Fibroblast of the aortic adventitia (primary cell): ENCODE measurements around the gene NPHP4. TPM values are rescaled to one million over a fixed set of nuclear protein-coding genes. Genes with fewer than 3 reads are reported as not detected.

Experiments
- DNase-seq: peaks from one replicate; pipeline ENCODE4 v3.0.0-alpha.2; 2010; ENCODE audit warnings: low read depth
- H3K4me3 ChIP-seq: 2 replicates; pipeline ENCODE4 v1.5.1; 2011; ENCODE audit warnings: low read depth, mild to moderate bottlenecking, control low read depth, low read length, moderate library complexity
- total RNA-seq: library from RNA; depleted of rRNA; stranded (reverse); fragments of >200 nt; gene quantifications from 2 replicates; pipeline ENCODE4 v1.2.3, GENCODE V29; 2012; ENCODE audit warnings: low replicate concordance
- TF ChIP-seq, protein P1 (sequence below): IDR thresholded peaks from 2 replicates; pipeline ENCODE4 v1.5.1; 2011; ENCODE audit warnings: mild to moderate bottlenecking, low read length, control low read depth, inconsistent platforms; ENCODE audit not compliant: insufficient read depth

Gene NPHP4
- total RNA-seq, 1 donor: 6.9 TPM

DNA sequence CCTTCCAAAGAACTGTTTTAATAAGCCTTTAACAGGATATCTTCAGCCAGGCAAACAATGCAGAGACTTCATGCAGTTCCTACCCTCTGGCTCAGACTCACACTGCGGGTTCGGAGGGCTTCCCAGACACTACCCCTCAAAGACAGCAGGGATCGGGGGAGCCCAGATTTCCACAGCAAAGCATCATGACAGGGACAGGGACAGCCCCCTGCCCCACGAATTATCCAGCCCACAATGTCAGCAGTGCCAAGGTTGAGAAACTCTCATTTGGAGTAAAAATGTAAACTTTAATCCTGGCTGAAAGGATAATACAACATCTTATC lies 20.1 kb downstream of the NPHP4 start:
- DNase-seq: no peak
- no peak overlapping the region for H3K4me3 ChIP-seq
- TF ChIP-seq, protein P1, sequence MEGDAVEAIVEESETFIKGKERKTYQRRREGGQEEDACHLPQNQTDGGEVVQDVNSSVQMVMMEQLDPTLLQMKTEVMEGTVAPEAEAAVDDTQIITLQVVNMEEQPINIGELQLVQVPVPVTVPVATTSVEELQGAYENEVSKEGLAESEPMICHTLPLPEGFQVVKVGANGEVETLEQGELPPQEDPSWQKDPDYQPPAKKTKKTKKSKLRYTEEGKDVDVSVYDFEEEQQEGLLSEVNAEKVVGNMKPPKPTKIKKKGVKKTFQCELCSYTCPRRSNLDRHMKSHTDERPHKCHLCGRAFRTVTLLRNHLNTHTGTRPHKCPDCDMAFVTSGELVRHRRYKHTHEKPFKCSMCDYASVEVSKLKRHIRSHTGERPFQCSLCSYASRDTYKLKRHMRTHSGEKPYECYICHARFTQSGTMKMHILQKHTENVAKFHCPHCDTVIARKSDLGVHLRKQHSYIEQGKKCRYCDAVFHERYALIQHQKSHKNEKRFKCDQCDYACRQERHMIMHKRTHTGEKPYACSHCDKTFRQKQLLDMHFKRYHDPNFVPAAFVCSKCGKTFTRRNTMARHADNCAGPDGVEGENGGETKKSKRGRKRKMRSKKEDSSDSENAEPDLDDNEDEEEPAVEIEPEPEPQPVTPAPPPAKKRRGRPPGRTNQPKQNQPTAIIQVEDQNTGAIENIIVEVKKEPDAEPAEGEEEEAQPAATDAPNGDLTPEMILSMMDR: no peak

DNA sequence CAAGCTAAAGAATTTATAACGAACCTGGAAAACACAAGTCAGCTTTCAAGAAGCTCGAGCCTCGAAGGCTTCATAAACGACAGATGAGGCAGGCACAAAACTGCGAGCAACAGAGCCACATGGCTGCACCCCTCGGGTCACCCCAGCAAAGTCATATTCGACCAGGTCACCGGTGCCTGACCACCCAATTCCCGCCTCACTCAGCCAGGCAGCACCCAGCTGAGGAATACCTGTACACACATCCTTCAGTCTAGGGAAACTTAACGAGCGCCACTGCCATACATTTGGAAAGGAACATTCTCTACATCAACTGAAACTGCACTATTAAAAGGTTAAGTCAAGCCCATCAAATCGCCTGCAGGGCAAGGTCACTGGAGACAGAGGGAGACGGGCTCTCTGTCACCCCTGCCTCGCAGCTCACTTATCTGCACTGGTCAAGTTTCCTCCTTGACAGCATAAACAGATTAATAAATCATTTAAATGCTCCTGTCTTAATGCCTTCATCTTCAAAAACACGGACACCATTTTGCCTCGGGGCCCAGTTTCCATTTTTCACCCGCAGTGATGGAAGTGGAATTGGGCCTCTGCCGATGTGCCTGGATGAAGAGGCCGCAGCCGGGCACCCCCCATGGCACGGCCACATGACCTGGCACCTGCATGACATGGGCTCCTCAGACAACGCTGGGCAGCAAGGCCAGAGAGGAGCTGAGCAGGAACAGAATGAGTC lies 20.6 kb downstream of the NPHP4 start:
- DNase-seq: no peak
- TF ChIP-seq, protein P1: no peak
- H3K4me3 ChIP-seq: no peak overlapping the region

DNA sequence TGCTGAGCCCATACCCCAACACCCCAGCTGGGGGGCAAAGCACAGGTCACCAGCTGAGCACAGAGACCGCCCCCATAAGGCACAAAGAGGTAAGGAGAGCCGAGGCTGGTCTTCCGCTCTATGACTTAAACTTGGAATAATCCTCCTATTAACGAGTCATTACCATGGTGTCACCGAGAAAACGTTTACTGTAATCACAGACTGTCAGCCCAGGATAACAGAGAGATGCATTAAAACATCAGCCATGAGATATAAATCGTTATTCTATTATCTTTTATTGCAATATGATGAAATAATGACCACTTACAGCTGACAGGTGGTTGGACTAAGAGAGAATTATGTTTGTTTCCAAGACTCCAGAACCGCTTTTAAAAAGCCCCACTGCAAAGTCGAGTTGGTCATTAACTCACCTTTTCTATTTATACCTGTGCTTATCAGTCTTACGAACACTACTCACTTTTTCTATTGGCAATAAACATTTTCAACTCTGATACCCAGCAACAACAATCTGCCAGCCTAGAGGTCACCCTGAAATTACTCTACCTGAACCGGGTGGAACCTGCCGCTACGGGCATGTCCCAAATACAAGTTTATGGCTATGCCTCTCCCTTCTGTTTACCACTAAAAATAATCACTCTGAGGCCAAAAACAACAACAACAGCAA lies 21.5 kb downstream of the NPHP4 start:
- no peak overlapping the region for H3K4me3 ChIP-seq
- DNase-seq: no peak
- TF ChIP-seq, protein P1: no peak

DNA sequence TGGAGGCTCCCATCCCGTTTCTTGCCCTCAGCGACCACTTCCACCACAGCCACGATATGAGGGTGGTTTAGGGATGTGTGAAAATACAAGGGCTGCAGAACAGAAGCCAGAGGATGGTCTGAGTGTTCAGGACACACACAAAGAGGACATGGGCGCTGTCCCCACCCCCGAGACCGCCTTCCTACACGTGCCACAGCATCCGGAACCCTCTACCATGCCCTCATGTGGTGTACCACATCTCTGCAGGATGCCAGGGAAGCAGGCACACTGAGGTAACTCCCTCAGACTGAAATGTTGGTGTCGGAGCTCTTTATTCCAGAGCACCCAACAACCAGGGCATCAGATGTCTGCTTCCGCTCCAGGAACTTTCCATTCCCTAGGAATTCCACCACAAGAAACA lies 23.1 kb downstream of the NPHP4 start:
- TF ChIP-seq, protein P1: no peak
- H3K4me3 ChIP-seq: no peak overlapping the region
- DNase-seq: no peak

DNA sequence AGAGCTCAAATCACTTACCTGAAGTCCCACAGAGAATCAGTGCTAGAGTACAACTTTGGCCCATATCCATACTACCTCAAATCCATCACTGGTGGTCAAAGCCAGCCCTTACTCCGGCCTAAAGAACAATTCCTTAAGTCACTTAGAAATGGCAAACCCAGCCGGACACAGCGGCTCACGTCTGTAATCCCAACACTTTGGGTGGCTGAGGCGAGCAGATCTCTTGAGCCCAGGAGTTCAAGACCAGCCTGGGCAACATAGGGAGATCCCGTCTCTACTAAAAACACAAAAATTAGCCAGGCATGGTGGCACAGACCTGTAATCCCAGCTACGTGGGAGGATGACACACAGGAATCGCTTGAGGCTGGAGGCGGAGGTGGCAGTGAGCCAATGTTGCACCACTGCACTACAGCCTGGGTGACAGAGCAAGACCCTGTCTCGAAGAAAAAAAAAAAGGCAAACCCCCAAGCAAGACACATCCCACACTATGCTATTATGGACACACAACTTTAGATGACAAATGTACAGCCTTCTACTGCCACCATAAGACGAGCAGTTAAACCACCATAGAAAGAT lies 24.0 kb downstream of the NPHP4 start:
- H3K4me3 ChIP-seq: no peak overlapping the region
- TF ChIP-seq, protein P1: no peak
- no peak for DNase-seq

DNA sequence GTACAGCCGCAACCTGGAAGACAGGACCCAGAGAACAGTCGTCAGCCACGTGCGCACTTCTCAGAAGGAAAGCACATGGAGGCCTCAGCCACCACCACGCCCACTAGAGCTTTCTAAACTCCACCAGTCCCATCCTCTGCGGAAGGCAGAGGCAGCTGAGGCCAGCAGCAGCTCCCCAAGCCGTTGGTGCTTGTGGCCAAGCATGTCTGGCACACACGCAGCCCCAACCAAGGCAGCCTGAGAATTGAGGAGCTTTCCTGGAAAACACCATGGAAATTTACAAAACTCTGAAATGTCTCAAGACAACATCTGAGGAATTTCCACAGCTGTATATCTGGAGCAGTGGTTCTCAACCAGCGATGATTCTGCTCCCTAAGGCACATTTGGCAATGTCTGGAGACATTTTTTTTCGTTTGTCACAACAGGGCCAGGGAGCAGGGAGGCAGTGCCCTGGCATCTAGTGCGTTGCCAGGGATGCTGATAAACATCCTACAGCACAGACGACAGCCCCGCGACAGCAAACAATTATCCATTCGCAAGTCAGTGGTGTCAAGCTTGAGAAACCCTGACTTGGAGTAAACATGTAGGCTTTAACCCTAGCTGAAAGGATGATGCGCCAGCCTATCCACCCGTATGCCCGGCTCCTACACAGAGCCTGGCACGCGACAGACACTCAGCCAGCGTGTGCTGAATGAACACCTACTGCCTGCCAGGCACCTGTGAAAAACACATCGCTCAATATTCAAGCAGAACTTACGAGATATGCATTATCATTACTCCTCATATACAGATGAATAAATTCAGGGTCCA lies 24.7 kb downstream of the NPHP4 start:
- H3K4me3 ChIP-seq: no peak overlapping the region
- no peak for DNase-seq
- TF ChIP-seq, protein P1: no peak
